Activated CD4-positive, CD25-positive, alpha-beta regulatory T cell treated with anti-CD3 and anti-CD28 coated beads, Interleukin-2, amount 50 U/mL, for 16 hours (primary cell): ENCODE data around the gene GBF1.
"Not testable (repeated sequence)": the region's sequence is repeated elsewhere in the genome, so short reads cannot be mapped to it uniquely, and the experiment has no call there.

ENCODE experiments used
- DNase-seq: peaks from one replicate; pipeline ENCODE4 v3.0.0-alpha.2; 2020; ENCODE audit warnings: low read depth, low spot score

Gene GBF1

GRCh38 chr10:102268375-102268888, 23.1 kb downstream of the GBF1 start:
- no peak for DNase-seq

DNA sequence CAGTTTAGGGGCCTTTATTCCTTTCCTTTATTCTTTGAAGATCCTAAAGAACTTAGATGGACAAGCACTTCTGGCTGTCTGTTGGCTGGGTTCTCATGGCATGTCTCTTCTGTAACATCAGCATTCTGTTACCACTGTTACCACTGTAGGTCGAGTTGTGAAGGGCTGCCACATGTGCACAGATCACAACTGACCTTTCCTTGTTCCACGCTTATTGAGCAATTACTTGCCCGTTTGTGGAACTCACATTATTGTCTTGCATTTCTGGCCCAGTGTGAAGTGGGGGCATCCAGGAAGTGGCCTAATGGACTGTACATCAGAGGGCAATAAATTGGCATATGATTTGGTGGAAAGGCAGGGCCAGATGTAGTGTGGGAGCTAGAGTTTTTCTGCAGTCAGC, 23.7 kb downstream of the GBF1 start:
- no peak for DNase-seq

- no peak for DNase-seq
Measured at GRCh38 chr10:102274062-102274461, 28.7 kb downstream of the GBF1 start.

DNA sequence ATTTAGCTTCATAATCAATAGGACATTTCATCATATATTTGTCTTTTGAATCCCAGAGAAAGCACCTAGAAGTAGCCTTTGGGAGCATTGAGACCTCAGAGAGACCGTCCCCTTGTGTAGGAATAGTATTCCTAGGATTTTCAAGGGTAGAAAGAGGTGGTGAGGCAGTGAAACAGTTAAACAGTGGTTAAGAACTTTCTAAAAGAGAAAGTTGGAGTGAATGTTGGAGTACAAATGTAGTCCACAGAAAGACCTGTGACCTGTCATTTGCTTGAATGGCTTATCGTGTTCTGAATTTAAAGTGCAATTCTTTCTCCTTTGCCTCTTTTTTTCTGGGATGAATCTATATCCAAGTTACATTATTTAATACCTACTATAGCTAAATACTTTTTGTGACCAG, 30.0 kb downstream of the GBF1 start:
- no peak for DNase-seq

GRCh38 chr10:102279104-102279503, 33.8 kb downstream of the GBF1 start:
- no peak for DNase-seq

DNA sequence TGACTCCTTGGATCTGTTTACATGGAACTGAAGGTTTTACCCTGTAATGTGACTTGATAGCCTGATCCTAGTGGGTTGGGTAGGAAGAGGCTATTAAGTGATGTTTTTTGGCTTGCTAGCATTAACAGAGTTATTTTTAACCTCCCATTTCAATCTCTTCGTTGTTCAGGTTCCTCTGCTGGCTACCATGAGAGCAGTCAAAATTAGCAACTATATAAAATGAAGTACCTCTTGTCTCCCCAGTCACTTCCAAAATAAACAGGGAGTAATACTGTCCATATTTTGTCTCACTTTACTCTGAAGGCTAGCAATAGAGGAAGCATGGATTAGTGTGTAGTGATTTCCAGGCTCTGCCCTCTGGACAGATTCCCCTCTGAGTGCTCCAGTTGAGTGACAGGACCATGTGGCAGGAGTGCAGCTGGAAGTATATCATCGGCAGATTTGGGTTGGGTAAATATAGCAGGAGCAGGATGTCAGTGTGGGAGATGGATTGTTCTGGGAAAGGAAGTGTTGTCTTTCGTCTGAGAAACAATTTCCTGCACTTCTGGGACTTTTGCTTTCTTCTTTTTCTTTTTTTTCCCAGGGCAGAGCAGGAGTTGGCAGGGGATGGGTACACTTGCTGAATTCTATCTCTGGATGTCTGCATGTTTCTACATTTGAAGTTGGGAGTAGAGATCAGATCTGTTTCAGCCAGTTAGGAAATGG, 35.2 kb downstream of the GBF1 start:
- no peak for DNase-seq

GRCh38 chr10:102281102-102281487, 35.8 kb downstream of the GBF1 start:
- no peak for DNase-seq

DNA sequence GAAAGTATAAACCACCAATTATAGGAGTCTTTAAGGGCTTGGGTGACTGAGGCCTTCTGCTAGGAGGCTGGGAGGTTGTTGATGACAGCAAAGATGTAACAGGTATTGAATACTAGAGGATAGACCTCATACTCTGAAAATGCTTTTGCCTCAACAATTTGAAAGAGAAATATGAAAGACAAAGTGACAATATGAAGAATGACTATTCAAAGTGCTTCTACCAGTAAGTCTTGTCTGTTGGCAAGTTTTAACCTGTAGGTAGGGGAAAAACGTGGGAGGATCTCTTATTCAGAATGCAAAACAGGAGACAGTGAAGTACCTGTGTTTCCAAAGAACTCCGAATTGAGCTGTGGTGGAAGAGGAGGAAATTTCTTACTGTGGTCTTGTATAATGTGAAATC, 38.2 kb downstream of the GBF1 start:
- DNase-seq: no peak

GRCh38 chr10:102283890-102284289, 38.6 kb downstream of the GBF1 start:
- no peak for DNase-seq

- DNase-seq: no peak
Measured at GRCh38 chr10:102284531-102284930, 39.2 kb downstream of the GBF1 start.

DNA sequence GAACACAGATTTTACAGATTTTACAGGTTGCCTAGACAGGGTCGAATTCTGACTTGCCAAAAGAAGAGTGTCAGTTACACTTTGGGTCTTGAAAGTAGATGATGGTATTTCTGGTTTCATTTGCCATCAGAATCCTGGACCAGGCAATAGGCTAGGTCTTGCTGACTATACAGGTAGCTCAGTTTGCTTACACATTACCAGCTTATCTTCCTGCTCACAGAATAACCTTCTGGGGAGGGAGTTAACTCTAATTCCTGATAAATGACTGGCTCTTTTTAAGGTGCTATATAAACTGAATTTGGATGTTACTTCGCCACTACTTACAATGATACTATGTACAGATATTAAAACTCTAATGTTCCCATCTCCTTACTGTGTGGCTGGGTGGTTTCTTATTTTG, 39.8 kb downstream of the GBF1 start:
- no peak for DNase-seq

DNA sequence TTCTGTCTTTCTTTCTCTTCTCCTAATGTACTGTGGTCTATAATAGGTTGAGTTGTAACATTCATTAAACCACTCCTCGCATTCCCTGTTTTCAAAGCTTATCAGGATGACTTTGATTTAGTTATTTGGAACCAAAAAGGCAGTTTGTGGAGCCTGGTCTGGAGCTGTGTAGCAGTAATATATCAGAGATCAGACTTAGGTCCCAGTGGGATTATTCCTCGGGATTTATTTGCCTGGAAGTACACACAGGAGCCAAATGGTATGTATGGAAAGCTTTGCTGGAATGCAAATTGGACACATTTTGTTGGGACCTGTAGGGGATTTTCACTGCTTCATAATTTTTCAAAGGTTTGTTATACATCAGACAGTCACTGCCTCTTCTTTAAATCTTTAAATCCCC, 40.9 kb downstream of the GBF1 start:
- no peak for DNase-seq

DNA sequence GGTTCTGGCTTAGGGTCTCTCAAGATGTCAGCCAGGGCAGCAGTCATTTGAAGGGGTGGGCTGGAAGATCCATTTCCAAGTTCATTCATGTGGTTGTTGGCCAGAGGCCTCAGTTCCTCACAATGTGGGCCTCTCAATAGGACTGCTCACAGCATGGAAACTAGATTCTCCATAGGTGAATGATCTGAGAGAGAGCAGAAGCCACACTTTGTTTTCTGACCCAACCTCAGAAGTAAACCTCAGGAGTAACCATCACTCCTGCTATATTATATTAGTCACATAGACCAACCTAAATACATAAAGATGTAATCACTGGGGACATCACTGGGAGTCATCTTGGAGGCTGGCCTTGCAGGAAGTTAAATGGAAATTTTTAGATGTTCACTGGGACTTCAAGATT, 42.2 kb downstream of the GBF1 start:
- no peak for DNase-seq

GRCh38 chr10:102287991-102288390, 42.7 kb downstream of the GBF1 start:
- DNase-seq: no peak

DNA sequence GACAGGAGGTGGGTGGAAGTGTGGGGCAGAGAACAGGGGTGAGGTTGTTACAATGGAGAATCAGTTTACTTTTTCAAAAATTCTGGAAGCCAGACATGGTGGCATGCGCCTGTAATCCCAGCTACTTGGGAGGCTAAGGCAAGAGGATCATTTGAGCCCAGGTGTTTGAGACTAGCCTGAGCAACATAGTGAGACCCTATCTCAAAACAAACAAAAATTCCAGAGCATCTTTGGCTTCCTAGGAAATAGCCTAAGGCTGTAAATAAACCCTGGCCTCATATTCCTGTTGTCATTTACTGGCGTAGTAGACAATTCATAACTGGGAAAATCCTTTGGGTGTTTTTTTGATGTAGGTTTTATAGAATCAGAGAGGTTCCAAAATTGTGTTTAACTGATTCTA, 44.0 kb downstream of the GBF1 start:
- no peak for DNase-seq

DNA sequence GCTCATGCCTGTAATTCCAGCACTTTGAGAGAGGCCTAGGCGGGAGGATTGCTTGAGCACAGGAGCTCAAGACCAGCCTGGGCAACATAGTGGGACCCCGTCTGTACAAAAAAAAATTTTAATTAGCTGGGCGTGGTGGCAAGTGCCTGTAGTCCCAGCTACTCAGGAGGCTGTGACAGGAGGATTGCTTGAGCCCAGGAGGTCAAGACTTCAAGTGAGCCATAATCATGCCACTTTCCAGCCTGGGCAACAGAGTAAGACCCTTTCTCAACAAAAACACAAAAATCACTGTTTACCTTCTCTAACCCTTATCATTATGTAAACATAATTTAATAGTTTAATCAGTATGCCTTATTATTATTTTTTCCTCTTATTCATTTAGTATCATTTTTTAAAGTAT, 44.5 kb downstream of the GBF1 start:
- no peak for DNase-seq

DNA sequence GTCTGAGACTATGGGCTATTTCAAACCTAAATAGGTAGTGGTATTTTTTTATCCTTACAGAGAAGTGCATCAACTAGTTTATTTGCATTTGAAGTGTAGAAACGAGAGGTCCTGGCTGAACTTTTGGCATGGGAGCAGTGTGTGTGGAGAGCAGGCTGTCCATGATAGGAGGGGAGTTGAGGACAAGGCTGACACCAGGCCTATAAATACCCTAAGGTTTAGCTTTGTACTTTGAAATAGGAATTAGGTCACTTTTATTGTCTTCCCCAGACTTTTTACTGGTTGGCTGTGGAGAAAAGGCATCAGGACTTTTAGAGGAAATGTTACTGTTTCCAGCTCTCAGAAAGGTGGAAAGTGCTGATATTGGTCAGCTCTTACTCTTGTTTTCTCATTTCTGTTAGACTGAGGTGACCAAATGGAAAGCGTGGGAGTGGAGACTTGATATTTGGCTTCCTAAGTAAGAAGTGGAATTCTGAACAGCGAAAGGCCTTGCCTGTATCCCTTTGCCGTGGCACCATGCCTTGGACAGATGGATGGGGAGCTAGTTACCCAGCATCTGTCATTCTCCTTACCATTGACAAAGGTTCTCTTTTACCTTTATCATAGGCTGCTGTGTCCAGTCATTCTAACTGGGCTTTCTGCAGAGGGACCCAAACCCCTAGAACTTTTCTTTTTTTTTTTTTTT, 46.0 kb downstream of the GBF1 start:
- DNase-seq: no peak

DNA sequence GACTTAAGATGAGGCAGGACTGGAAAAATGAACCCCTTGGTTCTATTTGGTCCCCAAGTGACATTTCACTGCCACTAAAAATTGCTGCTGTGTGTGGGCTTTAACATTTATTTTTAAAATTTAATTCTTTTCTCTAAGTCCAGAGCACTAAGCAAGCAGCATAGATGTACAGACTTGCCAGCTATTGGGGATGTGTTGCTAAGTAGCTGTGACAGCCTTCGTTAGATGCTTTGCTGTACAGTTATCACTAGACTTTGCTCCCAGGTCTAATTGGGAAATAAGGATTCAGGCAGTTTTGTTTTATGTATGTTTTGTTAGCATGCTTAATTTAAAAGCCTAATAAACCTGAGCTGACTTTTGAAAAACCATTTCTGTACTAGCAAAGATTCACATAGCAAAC, 51.8 kb downstream of the GBF1 start:
- DNase-seq: no peak

- no peak for DNase-seq
Measured at GRCh38 chr10:102298899-102299298, 53.6 kb downstream of the GBF1 start.

DNA sequence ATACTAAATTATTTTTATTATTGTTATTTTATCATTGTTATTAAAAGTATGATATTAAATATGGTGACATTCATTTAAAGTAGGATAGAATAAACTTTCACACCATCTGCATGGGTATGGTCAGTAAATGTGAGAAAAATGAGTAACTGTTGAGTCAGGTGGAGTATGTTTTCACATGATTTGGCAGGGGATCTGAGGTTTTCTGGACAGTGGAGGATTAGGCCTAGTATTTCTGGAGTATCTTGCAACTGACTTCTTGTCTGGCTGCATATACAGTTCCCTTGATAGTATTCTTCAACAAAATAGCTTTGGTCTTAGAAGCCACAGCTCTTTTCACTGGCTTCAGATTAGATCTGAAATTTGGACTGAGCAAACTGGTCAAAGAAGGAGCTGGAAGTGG, 54.5 kb downstream of the GBF1 start:
- no peak for DNase-seq

- DNase-seq: no peak
Measured at GRCh38 chr10:102300278-102300843, 55.0 kb downstream of the GBF1 start.

GRCh38 chr10:102300912-102301311, 55.6 kb downstream of the GBF1 start:
- not testable (repeated sequence) for DNase-seq

DNA sequence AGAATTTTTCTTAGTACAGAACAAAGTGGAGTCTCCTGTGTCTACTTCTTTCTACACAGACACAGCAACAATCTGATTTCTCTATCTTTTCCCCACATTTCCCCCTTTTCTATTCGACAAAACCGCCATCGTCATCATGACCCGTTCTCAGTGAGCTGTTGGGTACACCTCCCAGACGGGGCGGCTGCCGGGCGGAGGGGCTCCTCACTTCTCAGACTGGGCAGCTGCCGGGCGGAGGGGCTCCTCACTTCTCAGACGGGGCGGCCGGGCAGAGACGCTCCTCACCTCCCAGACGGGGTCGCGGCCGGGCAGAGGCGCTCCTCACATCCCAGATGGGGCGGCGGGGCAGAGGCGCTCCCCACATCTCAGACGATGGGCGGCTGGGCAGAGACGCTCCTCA, 56.0 kb downstream of the GBF1 start:
- DNase-seq: not testable (repeated sequence)
